ENCODE measurements around the gene LRRC45.

DNA sequence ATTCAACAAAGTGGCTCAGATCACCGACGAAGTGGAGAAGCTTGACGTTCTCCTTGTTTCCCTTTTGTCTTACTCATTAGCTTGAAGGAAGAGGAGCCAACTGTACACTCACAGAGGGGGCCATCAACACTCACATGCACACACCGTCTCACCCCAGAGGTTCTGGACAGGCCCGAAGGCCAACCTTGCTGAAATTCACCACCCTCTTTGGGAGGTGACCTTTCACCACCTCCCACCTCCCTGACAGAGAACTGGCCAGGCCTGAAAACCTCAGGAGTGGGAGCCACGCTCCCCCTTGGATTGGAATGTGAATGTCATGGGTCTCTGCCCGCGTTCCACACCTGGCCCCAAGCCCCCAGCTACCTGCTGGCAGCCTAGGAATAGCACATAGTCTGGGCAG lies 12.4 kb downstream of the LRRC45 start:
- TF ChIP-seq, protein P1, sequence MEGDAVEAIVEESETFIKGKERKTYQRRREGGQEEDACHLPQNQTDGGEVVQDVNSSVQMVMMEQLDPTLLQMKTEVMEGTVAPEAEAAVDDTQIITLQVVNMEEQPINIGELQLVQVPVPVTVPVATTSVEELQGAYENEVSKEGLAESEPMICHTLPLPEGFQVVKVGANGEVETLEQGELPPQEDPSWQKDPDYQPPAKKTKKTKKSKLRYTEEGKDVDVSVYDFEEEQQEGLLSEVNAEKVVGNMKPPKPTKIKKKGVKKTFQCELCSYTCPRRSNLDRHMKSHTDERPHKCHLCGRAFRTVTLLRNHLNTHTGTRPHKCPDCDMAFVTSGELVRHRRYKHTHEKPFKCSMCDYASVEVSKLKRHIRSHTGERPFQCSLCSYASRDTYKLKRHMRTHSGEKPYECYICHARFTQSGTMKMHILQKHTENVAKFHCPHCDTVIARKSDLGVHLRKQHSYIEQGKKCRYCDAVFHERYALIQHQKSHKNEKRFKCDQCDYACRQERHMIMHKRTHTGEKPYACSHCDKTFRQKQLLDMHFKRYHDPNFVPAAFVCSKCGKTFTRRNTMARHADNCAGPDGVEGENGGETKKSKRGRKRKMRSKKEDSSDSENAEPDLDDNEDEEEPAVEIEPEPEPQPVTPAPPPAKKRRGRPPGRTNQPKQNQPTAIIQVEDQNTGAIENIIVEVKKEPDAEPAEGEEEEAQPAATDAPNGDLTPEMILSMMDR (conservative IDR thresholded peaks at IDR 0.05): no peak
- TF ChIP-seq EZH2 (IDR thresholded peaks at IDR 0.05; ENCODE audit: low read depth): no peak
